Transverse colon (tissue), 4 donors: ENCODE measurements around the gene IRF2BP1. TPM values are rescaled to one million over a fixed set of nuclear protein-coding genes. Genes with fewer than 3 reads are reported as not detected.

Experiments
- DNase-seq: peaks from one replicate; pipeline ENCODE4 v3.0.0-alpha.2; 2019
- H3K27ac ChIP-seq, 4 donors: fragments of 200-600 bp; sonication (generic); 2 replicates each; pipeline ENCODE4 v1.5.1; 2016 to 2018; ENCODE audit warnings: inconsistent platforms in 4 of 4
- H3K27me3 ChIP-seq: fragments of 200-600 bp; sonication (generic); 2 replicates; pipeline ENCODE4 v1.5.1; 2017; ENCODE audit warnings: inconsistent platforms
- H3K36me3 ChIP-seq, 4 donors: fragments of 200-600 bp; sonication (generic); 2 replicates each; pipeline ENCODE4 v1.5.1; 2017 to 2019; ENCODE audit warnings: inconsistent platforms in 4 of 4
- H3K4me1 ChIP-seq, 4 donors: fragments of 200-600 bp; sonication (generic); 2 replicates each; pipeline ENCODE4 v1.5.1; 2017 to 2020; ENCODE audit warnings: inconsistent platforms in 4 of 4
- H3K4me3 ChIP-seq, 4 donors: fragments of 200-600 bp; sonication (generic); 1 replicate in 1 of 4; 2 replicates in 3 of 4; pipeline versions ENCODE4 v1.5.1 to v1.6.1; 2017 to 2019; ENCODE audit warnings: inconsistent platforms in 4 of 4
- H3K9me3 ChIP-seq, 2 donors: fragments of 200-600 bp; sonication (generic); 2 replicates each; pipeline ENCODE4 v1.5.1; 2017 to 2019; ENCODE audit warnings: inconsistent platforms in 2 of 2
- EP300 ChIP-seq: sonication (generic); formaldehyde crosslinking; IDR thresholded peaks from one replicate; pipeline ENCODE4 v1.6.1; 2017; ENCODE audit warnings: antibody characterized with exemption, low read depth
- POLR2A ChIP-seq: fragments of 450-650 bp; IDR thresholded peaks from one replicate; pipeline ENCODE4 v1.6.1; 2016; ENCODE audit warnings: antibody characterized with exemption, mild to moderate bottlenecking, moderate library complexity
- POLR2AphosphoS5 ChIP-seq, 3 donors: sonication (generic); formaldehyde crosslinking; IDR thresholded peaks; one replicate each; pipeline ENCODE4 v1.6.1; 2016; ENCODE audit warnings: antibody characterized with exemption in 3 of 3
- WGBS, 2 donors: methylation state at CpG; one replicate each; pipeline ENCODE4 v1.1.5; 2018; ENCODE audit warnings: low coverage in 1 of 2; 5-methylcytosine and 5-hydroxymethylcytosine counted together
- in situ Hi-C, 4 donors: fragments of 200-750 bp; cut with MboI; loops; one replicate each; pipeline versions ENCODE4 v1.15.0 to v1.15.1; 2017; ENCODE audit warnings: low sequenced_read_pairs in 3 of 4, low pct_ligation_motif_present in 1 of 4, low pct_unique_long_range_greater_than_20kb in 1 of 4
- intact Hi-C: fragments of 100-400 bp; cut with DNase I; formaldehyde crosslinking; loops from one replicate; pipeline ENCODE4 v1.15.1; 2023; ENCODE audit warnings: low total_unique reads
- total RNA-seq, 4 donors: library from RNA; depleted of rRNA; stranded (reverse); fragments of >200 nt; gene quantifications; one replicate each; pipeline ENCODE4 v1.1.0, GENCODE V29; 2016
- TF ChIP-seq, protein P1 (sequence below), 5 experiments: fragments of 200-600 bp in 3 of 5; fragments of 450-650 bp in 2 of 5; sonication (generic) in 3 of 5; IDR thresholded peaks; 1 replicate in 2 of 5; 2 replicates in 3 of 5; pipeline ENCODE4 v1.5.1; 2016 to 2017; ENCODE audit warnings: antibody characterized with exemption in 5 of 5, inconsistent platforms in 3 of 5, mild to moderate bottlenecking in 2 of 5, moderate library complexity in 1 of 5

IRF2BP1 gene
- total RNA-seq, 4 donors from 2014 or later, result 24.9 to 34.1 (median 29.5) TPM

GRCh38 chr19:45882652-45883585 lies 3.0 kb downstream of the IRF2BP1 start:
- TF ChIP-seq POLR2AphosphoS5 (IDR thresholded peaks at IDR 0.05), result peak; percentile 67 to 89 (median 81)
- peak; percentile 51 for TF ChIP-seq EP300
- TF ChIP-seq, protein P1, sequence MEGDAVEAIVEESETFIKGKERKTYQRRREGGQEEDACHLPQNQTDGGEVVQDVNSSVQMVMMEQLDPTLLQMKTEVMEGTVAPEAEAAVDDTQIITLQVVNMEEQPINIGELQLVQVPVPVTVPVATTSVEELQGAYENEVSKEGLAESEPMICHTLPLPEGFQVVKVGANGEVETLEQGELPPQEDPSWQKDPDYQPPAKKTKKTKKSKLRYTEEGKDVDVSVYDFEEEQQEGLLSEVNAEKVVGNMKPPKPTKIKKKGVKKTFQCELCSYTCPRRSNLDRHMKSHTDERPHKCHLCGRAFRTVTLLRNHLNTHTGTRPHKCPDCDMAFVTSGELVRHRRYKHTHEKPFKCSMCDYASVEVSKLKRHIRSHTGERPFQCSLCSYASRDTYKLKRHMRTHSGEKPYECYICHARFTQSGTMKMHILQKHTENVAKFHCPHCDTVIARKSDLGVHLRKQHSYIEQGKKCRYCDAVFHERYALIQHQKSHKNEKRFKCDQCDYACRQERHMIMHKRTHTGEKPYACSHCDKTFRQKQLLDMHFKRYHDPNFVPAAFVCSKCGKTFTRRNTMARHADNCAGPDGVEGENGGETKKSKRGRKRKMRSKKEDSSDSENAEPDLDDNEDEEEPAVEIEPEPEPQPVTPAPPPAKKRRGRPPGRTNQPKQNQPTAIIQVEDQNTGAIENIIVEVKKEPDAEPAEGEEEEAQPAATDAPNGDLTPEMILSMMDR (IDR thresholded peaks at IDR 0.05), result peak; percentile 94 to 99 (median 96)
- TF ChIP-seq POLR2A, result peak; percentile 74
- DNase-seq, result peak; percentile 93
- in situ Hi-C loops, result no loop called here
- no peaks in the 10 kb centered on the region for H3K27me3 ChIP-seq
- peak overlapping the region in 3 of 4 donors; percentile 19 to 66 (median 20) for H3K4me3 ChIP-seq
- intact Hi-C loops, result no loop called here
- peaks cover 41 to 68% (median 51%) of the 10 kb centered on the region in 4 donors for H3K4me1 ChIP-seq
- 14% methylated on average over 39 of the region's 47 CpGs; no CpG with 5 or more reads in 1 of the 2 donors for WGBS, 2 donors
- H3K36me3 ChIP-seq, result no peaks in the 10 kb centered on the region
- H3K27ac ChIP-seq, result peak overlapping the region; percentile 82 to 90 (median 84)
- no peaks in the 10 kb centered on the region for H3K9me3 ChIP-seq

- Histone ChIP-seq H3K27me3 (no peaks in the 10 kb centered on the region), H3K4me3 (peak overlapping the region in 3 of 4 donors; percentile 19 to 66 (median 20)), H3K9me3 (no peaks in the 10 kb centered on the region), H3K36me3 (no peaks in the 10 kb centered on the region), H3K27ac (peak overlapping the region; percentile 82 to 90 (median 84)), H3K4me1 (peaks cover 38 to 73% (median 59%) of the 10 kb centered on the region in 4 donors)
- in situ Hi-C loops, result no loop called here
- intact Hi-C loops, result no loop called here
- TF ChIP-seq, protein P1 (IDR thresholded peaks at IDR 0.05), result no peak
- TF ChIP-seq POLR2AphosphoS5 (IDR thresholded peaks at IDR 0.05), result peak in 2 of 3 donors; percentile 55 to 56
- peak; percentile 57 for DNase-seq
- 50% methylated on average over 4 of the region's 4 CpGs; no CpG with 5 or more reads in 1 of the 2 donors for WGBS, 2 donors
Observed at GRCh38 chr19:45881909-45882528, 3.9 kb downstream of the IRF2BP1 start.

DNA sequence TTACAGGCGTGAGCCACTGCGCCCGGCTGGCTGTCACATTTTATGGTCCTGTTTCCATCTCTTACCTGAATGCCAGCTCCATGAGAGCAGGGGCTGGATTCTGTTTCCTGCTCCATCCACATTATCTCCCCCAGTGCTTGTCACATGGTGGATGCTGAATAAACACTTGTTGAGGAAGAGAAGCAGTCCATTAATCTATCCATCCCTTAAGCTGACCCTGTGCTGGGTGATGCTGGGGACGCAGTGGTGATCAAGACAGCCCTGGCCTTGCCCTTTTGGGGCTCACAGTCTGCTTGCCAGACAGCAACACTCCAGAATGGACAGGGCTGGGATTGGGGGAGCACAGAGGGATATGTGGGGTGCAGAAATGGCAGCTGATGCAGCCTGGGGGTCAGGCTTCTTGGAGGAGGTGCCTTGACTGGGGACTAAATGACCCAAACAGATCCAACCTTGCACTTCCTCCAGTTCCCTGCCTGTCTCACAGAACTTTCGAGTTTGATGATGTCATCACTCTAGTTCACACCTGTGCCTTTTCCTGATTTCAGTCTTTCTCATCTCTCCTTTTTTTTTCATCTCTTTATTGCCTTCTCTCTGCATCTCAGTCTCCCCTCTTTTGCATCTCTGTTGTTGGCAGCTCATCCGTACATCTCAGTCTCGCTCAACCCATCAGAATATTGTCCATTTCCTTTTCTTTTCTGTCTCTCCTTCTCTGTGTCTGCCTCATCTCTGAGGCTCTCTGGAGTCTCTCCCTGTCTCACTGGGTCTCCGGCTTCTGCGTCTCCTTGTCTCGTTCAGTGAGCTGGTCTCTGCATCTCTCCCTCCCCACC lies 4.6 kb downstream of the IRF2BP1 start:
- intact Hi-C loops, result no loop called here
- Histone ChIP-seq H3K9me3 (no peaks in the 10 kb centered on the region), H3K27ac (peak overlapping the region; percentile 82 to 90 (median 84)), H3K4me1 (peaks cover 37 to 79% (median 66%) of the 10 kb centered on the region in 4 donors), H3K36me3 (no peaks in the 10 kb centered on the region), H3K27me3 (no peaks in the 10 kb centered on the region), H3K4me3 (no peak overlapping the region)
- WGBS, 2 donors, result 32 to 52% methylated on average over 9 to 10 of the region's 10 CpGs
- TF ChIP-seq, protein P1 (IDR thresholded peaks at IDR 0.05), result no peak
- TF ChIP-seq EP300, result no peak
- TF ChIP-seq POLR2A, result no peak
- no peak for TF ChIP-seq POLR2AphosphoS5 (IDR thresholded peaks at IDR 0.05)
- in situ Hi-C loops, result no loop called here
- DNase-seq, result no peak
